Left colon (tissue), 2 donors: Measurements from ENCODE around the gene DGKZ. TPM values are rescaled to one million over a fixed set of nuclear protein-coding genes. Genes with fewer than 3 reads are reported as not detected.
A peak's percentile ranks its signal among the peaks of the same experiment; 100 is the strongest.
"Not testable (repeated sequence)": the region's sequence is repeated elsewhere in the genome, so short reads cannot be mapped to it uniquely, and the experiment has no call there.

Experiments used
- ATAC-seq: fragments of 200-7000 bp; cut with Tn5 transposase; one replicate; pipeline ENCODE4 v1.9.1; 2020; ENCODE audit warnings: mild to moderate bottlenecking, moderate library complexity
- DNase-seq, 2 donors: peaks; one replicate each; pipeline ENCODE4 v3.0.0-alpha.2; 2020
- intact Hi-C, 2 donors: fragments of 100-400 bp; cut with DNase I in 1 of 2; cut with micrococcal nuclease in 1 of 2; formaldehyde crosslinking; loops; one replicate each; pipeline versions ENCODE4 v1.11.2 to v1.14.0; 2022; cut with DNase I, micrococcal nuclease
- long read RNA-seq: library from polyadenylated mRNA; unstranded; transcript quantifications from one replicate; pipeline ENCODE4 v2.0.0, GENCODE V29; 2021
- total RNA-seq, 2 donors: library from RNA; stranded (reverse); fragmentation: NEBNext Ultra II Directional; extraction: Animal tissue kit (Norgen Biotek cat#: 25700); gene quantifications; one replicate each; pipeline ENCODE4 v1.2.1, GENCODE V29; 2021
- donor health status: DM: no; HTN: no; CAD: no.
- donor health status: DM: yes; HTN: yes; CAD: no.

DGKZ gene, protein sequence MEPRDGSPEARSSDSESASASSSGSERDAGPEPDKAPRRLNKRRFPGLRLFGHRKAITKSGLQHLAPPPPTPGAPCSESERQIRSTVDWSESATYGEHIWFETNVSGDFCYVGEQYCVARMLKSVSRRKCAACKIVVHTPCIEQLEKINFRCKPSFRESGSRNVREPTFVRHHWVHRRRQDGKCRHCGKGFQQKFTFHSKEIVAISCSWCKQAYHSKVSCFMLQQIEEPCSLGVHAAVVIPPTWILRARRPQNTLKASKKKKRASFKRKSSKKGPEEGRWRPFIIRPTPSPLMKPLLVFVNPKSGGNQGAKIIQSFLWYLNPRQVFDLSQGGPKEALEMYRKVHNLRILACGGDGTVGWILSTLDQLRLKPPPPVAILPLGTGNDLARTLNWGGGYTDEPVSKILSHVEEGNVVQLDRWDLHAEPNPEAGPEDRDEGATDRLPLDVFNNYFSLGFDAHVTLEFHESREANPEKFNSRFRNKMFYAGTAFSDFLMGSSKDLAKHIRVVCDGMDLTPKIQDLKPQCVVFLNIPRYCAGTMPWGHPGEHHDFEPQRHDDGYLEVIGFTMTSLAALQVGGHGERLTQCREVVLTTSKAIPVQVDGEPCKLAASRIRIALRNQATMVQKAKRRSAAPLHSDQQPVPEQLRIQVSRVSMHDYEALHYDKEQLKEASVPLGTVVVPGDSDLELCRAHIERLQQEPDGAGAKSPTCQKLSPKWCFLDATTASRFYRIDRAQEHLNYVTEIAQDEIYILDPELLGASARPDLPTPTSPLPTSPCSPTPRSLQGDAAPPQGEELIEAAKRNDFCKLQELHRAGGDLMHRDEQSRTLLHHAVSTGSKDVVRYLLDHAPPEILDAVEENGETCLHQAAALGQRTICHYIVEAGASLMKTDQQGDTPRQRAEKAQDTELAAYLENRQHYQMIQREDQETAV
- 10 to 100 TPM; 44.9 to 47.9 TPM for total RNA-seq
- long read RNA-seq, partial matches to known transcripts: 15 of 19 reads
- long read RNA-seq, other reads (novel, unspliced or antisense): 3 of 19 reads

DNA sequence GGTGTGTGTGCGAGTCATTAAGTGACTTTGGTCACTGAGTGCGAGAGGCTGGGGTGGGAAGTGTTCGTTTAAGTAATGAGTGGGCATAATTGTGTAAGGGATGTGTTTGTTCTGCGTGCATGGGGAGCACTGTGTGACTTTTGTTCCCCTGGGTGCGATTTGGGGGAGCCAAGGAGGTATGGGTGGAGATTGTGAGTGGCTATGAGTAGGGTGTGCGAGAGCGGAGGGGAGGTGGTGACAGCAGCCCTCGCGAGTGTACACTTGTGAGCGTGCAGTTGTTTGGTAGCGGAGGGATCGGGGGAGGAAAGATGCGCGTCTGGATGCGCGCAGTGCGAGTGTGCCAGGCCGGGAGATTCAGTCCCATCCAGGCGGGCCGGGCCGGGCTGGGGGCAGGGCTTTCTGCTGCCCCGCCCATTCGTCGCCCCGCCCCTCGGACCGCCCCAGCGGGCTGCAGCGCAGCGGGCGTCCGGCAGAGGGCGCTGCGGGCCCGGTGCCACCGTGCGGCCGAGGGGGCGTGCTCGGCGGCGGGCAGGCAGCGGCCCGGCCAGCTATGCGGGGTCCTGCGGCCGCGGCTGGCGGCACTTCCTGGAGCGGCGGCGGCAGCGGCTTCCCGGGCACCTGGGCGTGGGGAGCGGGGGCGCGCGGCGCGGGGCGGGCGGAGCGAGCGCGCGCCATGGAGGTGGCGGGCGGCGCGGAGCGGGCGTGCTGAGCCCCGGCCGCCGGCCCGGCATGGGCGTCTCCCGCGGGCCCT, at the start of gene DGKZ:
Gene DGKZ, plus strand, starts transcription at position 578 of the 751 bp plus-strand sequence. CDS start 197 bp downstream, outside the sequence.
- peak; percentile 82 to 89 for DNase-seq
- peak; percentile 81 for ATAC-seq
- intact Hi-C loops: no loop called here

GRCh38 chr11:46298699-46299433, 48.4 kb upstream of the DGKZ start:
- ATAC-seq (no peak), DNase-seq (no peak)
- intact Hi-C loops: no loop called here

GRCh38 chr11:46299451-46299961, 47.8 kb upstream of the DGKZ start:
- ATAC-seq (no peak), DNase-seq (no peak)
- intact Hi-C loops: no loop called here

DNA sequence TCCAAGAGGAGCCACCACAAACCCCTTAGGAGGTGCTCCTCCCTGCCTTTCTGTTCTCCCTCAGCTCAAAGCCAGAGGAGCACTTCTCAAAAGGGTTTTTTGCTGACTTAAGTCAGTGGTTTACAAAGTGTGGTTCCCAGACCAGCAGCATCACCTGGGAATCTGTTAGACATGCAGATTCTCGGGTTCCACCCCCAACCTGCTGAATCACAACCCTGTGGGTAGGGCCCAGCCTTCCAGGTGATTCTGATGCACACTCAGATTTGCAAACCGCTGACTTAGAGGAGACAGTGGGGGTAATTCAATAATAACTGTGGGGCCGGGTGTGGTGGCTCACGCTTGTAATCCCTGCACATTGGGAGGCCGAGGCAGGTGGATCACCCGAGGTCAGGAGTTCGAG, 47.0 kb upstream of the DGKZ start:
- intact Hi-C loops: no loop called here
- DNase-seq (no peak), ATAC-seq (no peak)

DNA sequence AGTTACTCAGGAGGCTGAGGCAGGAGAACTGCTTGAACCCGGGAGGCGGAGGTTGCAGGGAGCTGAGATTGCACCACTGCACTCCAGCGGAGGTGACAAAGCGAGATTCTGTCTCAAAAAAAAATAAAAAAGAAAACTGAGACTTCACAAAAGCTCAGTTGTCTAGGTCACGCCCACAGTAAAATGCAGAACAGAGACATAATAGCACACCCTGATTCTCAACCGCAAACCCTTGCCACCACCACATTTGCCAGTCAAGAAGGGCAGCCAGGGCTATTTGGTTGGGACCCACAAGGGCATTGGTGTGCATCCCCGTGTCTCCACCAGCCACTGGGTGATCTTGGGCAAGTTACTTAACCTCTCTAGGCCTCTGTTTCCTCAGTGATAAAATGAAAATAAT, 44.4 kb upstream of the DGKZ start:
- ATAC-seq: no peak
- no peak for DNase-seq
- intact Hi-C loops: no loop called here

- intact Hi-C loops, ATAC-seq, DNase-seq: not testable (repeated sequence)
These were observed 43.2 kb upstream of the DGKZ start for GRCh38 chr11:46304036-46304435.

GRCh38 chr11:46304605-46305179, 42.6 kb upstream of the DGKZ start:
- no peak for DNase-seq
- no peak for ATAC-seq
- intact Hi-C loops: no loop called here

GRCh38 chr11:46305295-46305694, 42.0 kb upstream of the DGKZ start:
- intact Hi-C loops: no loop called here
- ATAC-seq (peak; percentile 40), DNase-seq (no peak)

DNA sequence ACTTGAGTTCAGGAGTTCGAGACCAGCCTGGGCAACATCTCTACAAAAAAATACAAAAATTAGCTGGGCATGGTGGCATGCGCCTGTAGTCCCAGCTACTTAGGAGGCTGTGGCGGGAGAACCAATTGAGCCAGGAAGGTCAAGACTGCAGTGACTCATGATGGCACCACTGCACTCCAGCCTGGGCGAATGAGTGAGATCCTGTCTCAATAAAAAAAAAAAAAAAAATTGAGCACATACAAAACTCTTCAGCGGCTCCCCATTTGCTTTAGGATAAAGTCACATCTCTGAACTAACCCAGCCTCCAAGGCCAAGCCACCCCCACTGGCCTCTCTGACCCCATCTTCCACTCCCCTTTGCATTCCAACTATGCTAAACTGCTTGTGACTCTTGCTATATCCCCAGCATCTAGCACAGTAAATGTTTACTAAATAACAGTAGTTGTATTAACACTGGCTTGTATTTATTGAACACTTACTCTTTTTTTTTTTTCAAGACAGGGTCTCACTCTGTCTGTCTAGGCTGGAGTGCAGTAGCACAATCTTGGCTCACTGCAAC, 40.9 kb upstream of the DGKZ start:
- no peak for DNase-seq
- intact Hi-C loops: loop anchor here in 1 of 2 donors (2.0 kb wide), 1 partner anchor 68 kb away; no protein-coding TSS in a partner anchor
- ATAC-seq: no peak

DNA sequence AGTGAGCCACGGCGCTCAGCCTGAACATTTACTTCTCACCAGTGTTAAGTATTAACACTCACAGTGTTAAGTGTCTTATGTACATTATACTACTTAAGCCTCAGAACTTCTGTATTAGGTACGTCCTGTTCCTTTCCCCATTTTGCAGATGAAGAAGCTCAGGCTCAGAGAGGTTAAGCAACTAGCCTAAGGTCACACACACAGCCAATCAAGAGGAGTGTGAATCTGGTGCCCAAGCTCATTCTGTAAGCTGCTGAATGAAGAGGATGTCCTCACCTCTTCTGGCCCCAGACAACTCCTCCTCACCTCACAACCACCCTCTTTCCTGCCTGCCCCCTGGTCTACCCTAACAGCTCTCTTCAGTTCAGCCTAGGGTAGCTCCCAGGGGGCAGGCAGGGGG, 39.9 kb upstream of the DGKZ start:
- DNase-seq (no peak), ATAC-seq (no peak)
- intact Hi-C loops: loop anchor here in 1 of 2 donors (2.0 kb wide), 1 partner anchor 69 kb away; no protein-coding TSS in a partner anchor

- DNase-seq (no peak), ATAC-seq (no peak)
- intact Hi-C loops: loop anchor here in 1 of 2 donors (2.0 kb wide), 1 partner anchor 69 kb away; no protein-coding TSS in a partner anchor
These were observed 39.4 kb upstream of the DGKZ start for GRCh38 chr11:46307785-46308341.

- intact Hi-C loops: no loop called here
- ATAC-seq (peak; percentile 78), DNase-seq (peak; percentile 59 to 85)
These were observed 38.4 kb upstream of the DGKZ start for GRCh38 chr11:46308631-46309419.

DNA sequence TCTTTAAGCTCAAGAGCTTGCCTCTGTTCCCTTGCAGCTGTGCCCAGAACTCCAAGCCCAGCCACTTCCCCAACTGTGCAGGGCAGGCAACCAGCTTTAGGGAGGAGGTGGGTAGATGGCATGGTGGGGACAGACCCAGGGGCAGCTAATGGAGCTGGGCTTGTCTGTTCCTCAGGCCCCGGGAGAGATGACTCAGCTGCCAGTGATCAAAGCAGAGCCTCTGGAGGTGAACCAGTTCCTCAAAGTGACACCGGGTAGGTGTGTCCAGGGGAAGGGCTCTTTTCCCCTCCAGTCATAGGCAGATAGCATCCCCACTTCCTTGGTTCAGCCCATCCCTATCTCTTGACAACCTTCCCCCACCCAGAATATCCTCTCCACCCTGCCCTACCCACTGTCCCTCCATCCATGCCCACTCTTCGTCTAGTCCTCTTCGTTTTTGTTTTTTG, 37.4 kb upstream of the DGKZ start:
- ATAC-seq (peak; percentile 9), DNase-seq (no peak)
- intact Hi-C loops: loop anchor here in 1 of 2 donors (10.0 kb wide), 1 partner anchor 65 kb away; no protein-coding TSS in a partner anchor

DNA sequence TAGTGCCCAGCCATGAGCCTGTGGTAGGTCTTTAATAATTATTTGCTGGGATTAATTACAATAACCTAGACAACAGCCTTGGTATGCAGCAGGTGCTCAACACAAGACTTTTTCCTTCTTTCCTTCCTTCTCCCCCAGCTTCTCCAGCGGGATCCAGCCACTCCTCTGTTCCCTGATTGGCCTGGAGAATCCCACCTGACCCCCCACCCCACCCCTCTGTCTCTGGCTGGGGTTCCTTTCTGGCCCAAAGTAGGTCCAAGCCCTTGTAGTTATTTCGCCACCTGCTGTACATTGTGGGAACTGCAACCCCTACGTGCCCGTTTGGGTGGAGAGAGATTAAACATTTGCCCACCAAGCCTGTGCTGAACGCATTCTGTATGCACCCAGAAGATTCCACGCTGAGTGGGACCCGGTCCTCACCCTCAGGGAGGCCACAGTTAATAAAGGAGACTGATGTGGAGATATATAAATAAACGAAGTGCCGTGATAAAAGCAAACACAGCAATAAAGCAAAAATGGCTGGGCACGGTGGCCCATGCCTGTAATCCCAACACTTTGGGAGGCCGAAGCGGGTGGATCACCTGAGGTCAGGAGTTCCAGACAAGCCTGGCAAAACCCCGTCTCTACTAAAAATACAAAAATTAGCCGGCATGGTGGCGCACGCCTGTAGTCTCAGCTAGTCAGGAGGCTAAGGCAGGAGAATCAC, 32.1 kb upstream of the DGKZ start:
- peak; percentile 65 for ATAC-seq
- peak; percentile 72 to 81 for DNase-seq
- intact Hi-C loops: loop anchor here (2.0 to 10.0 kb wide), 2 partner anchors 40 to 70 kb away; no protein-coding TSS in a partner anchor
